Right lobe of liver (tissue), 6 donors: ENCODE data around the gene PPP1R13L. TPM values are rescaled to one million over a fixed set of nuclear protein-coding genes. Genes with fewer than 3 reads are reported as not detected.

ENCODE experiments used
- ATAC-seq, 4 donors: fragments of 200-7000 bp; cut with Tn5 transposase; one replicate each; pipeline ENCODE4 v1.9.1; 2020; ENCODE audit warnings: mild to moderate bottlenecking in 4 of 4, moderate library complexity in 4 of 4
- DNase-seq, 3 donors: peaks; one replicate each; pipeline ENCODE4 v3.0.0-alpha.2; 2020
- H3K27ac ChIP-seq, 3 donors: fragments of 200-600 bp; one replicate each; pipeline ENCODE4 v1.8.0; 2022
- H3K27me3 ChIP-seq, 2 donors: fragments of 200-600 bp; one replicate each; pipeline ENCODE4 v1.8.0; 2022
- H3K36me3 ChIP-seq, 4 donors: fragments of 200-600 bp; sonication (generic) in 1 of 4; one replicate each; pipeline versions ENCODE4 v1.5.1 to v1.8.0; 2017 to 2022; ENCODE audit warnings: control low read depth in 1 of 4
- H3K4me1 ChIP-seq, 4 donors: fragments of 200-600 bp; sonication (generic) in 1 of 4; one replicate each; pipeline versions ENCODE4 v1.5.1 to v1.8.0; 2017 to 2022; ENCODE audit warnings: control low read depth in 1 of 4
- H3K4me3 ChIP-seq, 3 donors: fragments of 200-600 bp; one replicate each; pipeline ENCODE4 v1.8.0; 2022
- H3K9me3 ChIP-seq, 4 donors: fragments of 200-600 bp; sonication (generic) in 1 of 4; one replicate each; pipeline versions ENCODE4 v1.5.1 to v1.8.0; 2017 to 2022; ENCODE audit warnings: control low read depth in 1 of 4
- CTCF ChIP-seq, 4 donors: fragments of 200-600 bp in 3 of 4; fragments of 450-650 bp in 1 of 4; IDR thresholded peaks; one replicate each; pipeline versions ENCODE4 v1.5.1 to v1.8.0; 2016 to 2022; ENCODE audit warnings: antibody characterized with exemption in 4 of 4, mild to moderate bottlenecking in 2 of 4
- POLR2A ChIP-seq: fragments of 450-650 bp; IDR thresholded peaks from one replicate; pipeline ENCODE4 v1.6.1; 2017; ENCODE audit warnings: antibody characterized with exemption, mild to moderate bottlenecking
- WGBS: methylation state at CpG from one replicate; pipeline ENCODE4 v1.1.6; 2018; ENCODE audit warnings: low coverage, low lambda C conversion rate; ENCODE audit not compliant: insufficient coverage; ENCODE audit errors: missing lambda C conversion rate; 5-methylcytosine and 5-hydroxymethylcytosine counted together
- intact Hi-C, 2 donors: fragments of 100-400 bp; cut with DNase I; formaldehyde crosslinking; loops; one replicate each; pipeline versions ENCODE4 v1.11.2 to v1.14.1; 2022
- total RNA-seq, 6 experiments: library from RNA; depleted of rRNA in 2 of 6; stranded (reverse); fragments of >200 nt in 2 of 6; fragmentation: NEBNext Ultra II Directional in 3 of 6; extraction: Animal tissue kit (Norgen Biotek cat#: 25700) in 3 of 6; gene quantifications; one replicate each; pipeline versions ENCODE4 v1.1.0 to v1.2.4, GENCODE V29; 2016 to 2023
- donor health status: DM: no; HTN: yes; CAD: no.
- donor health status: DM: no; HTN: no; CAD: no.
- donor health status: DM: no; HTN: no; CAD: no.
- donor health status: DM: no; HTN: yes; CAD: no.
- donor health status: DM: no; HTN: yes; CAD: no.

The PPP1R13L gene
- total RNA-seq, 6 experiments from 2014 or later = 6.9 to 22.9 (median 14.6) TPM

GRCh38 chr19:45376045-45376724, 28.7 kb downstream of the PPP1R13L start:
- DNase-seq (no peak), ATAC-seq (peak; percentile 56 to 88 (median 68))
- no peaks in the 10 kb centered on the region for H3K36me3 ChIP-seq
- TF ChIP-seq POLR2A = no peak
- TF ChIP-seq CTCF (IDR thresholded peaks at IDR 0.05) = no peak
- WGBS = 39% methylated on average over 12 of the region's 13 CpGs
- no peak overlapping the region for H3K27ac ChIP-seq
- H3K4me3 ChIP-seq = no peak overlapping the region
- no peaks in the 10 kb centered on the region for H3K9me3 ChIP-seq
- intact Hi-C loops = no loop called here
- H3K4me1 ChIP-seq = no peaks in the 10 kb centered on the region
- H3K27me3 ChIP-seq = no peaks in the 10 kb centered on the region

- no peaks in the 10 kb centered on the region for H3K9me3 ChIP-seq
- no peaks in the 10 kb centered on the region for H3K27me3 ChIP-seq
- peaks cover 0 to 4% (median 0%) of the 10 kb centered on the region in 4 donors for H3K4me1 ChIP-seq
- peak within 1 kb of the TSS; percentile 41 to 63 (median 58) for H3K27ac ChIP-seq
- peak; percentile 98 to 100 (median 98) for ATAC-seq
- peak; percentile 98 to 100 (median 98) for DNase-seq
- no peak for TF ChIP-seq CTCF (IDR thresholded peaks at IDR 0.05)
- no peak for TF ChIP-seq POLR2A
- peak within 1 kb of the TSS; percentile 75 to 91 (median 84) for H3K4me3 ChIP-seq
- intact Hi-C loops = no loop called here
- no peaks in the 10 kb centered on the region for H3K36me3 ChIP-seq
- WGBS = 2% methylated on average over 37 of the region's 55 CpGs
These were observed 34.3 kb downstream of the PPP1R13L start, which contains the start of gene ERCC2 for GRCh38 chr19:45370410-45371204. Gene ERCC2, minus strand, starts transcription at chr19:45370573. Its CDS starts 33 bp downstream, at chr19:45370540.

GRCh38 chr19:45368737-45369340, 36.0 kb downstream of the PPP1R13L start:
- no peak overlapping the region for H3K27ac ChIP-seq
- peaks cover 0 to 4% (median 0%) of the 10 kb centered on the region in 4 donors for H3K4me1 ChIP-seq
- intact Hi-C loops = no loop called here
- ATAC-seq (no peak), DNase-seq (no peak)
- WGBS = no CpG with 5 or more reads among the region's 11 CpGs
- no peak for TF ChIP-seq CTCF (IDR thresholded peaks at IDR 0.05)
- TF ChIP-seq POLR2A = no peak
- no peak overlapping the region for H3K4me3 ChIP-seq
- peaks cover 0 to 3% (median 0%) of the 10 kb centered on the region in 4 donors for H3K36me3 ChIP-seq
- no peaks in the 10 kb centered on the region for H3K9me3 ChIP-seq
- H3K27me3 ChIP-seq = no peaks in the 10 kb centered on the region

GRCh38 chr19:45368127-45368526, 36.7 kb downstream of the PPP1R13L start:
- 91% methylated on average over 4 of the region's 4 CpGs for WGBS
- Histone ChIP-seq H3K9me3 (no peaks in the 10 kb centered on the region), H3K27me3 (no peaks in the 10 kb centered on the region), H3K27ac (no peak overlapping the region), H3K36me3 (peaks cover 0 to 8% (median 0%) of the 10 kb centered on the region in 4 donors), H3K4me3 (no peak overlapping the region), H3K4me1 (peaks cover 0 to 4% (median 0%) of the 10 kb centered on the region in 4 donors)
- ATAC-seq = no peak
- TF ChIP-seq CTCF (IDR thresholded peaks at IDR 0.05) (no peak), POLR2A (no peak)
- intact Hi-C loops = no loop called here
- DNase-seq = no peak
